Measurements from ENCODE around the gene CAMK2D. TPM values are rescaled to one million over a fixed set of nuclear protein-coding genes. Genes with fewer than 3 reads are reported as not detected.
A peak's percentile ranks its signal among the peaks of the same experiment; 100 is the strongest.

The CAMK2D gene
- total RNA-seq, 1 donor = 207 TPM

- TF ChIP-seq, protein P1, sequence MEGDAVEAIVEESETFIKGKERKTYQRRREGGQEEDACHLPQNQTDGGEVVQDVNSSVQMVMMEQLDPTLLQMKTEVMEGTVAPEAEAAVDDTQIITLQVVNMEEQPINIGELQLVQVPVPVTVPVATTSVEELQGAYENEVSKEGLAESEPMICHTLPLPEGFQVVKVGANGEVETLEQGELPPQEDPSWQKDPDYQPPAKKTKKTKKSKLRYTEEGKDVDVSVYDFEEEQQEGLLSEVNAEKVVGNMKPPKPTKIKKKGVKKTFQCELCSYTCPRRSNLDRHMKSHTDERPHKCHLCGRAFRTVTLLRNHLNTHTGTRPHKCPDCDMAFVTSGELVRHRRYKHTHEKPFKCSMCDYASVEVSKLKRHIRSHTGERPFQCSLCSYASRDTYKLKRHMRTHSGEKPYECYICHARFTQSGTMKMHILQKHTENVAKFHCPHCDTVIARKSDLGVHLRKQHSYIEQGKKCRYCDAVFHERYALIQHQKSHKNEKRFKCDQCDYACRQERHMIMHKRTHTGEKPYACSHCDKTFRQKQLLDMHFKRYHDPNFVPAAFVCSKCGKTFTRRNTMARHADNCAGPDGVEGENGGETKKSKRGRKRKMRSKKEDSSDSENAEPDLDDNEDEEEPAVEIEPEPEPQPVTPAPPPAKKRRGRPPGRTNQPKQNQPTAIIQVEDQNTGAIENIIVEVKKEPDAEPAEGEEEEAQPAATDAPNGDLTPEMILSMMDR (IDR thresholded peaks at IDR 0.05; ENCODE audit: extremely low read depth, low read depth, low read length) = no peak
- H4K20me1 ChIP-seq (ENCODE audit: insufficient read depth, low read length) = no peaks in the 10 kb centered on the region
- no peaks in the 10 kb centered on the region for H3K4me1 ChIP-seq (ENCODE audit: insufficient read depth, low read length)
- H3K4me3 ChIP-seq (ENCODE audit: insufficient read depth, low read length) = no peak overlapping the region
- no peaks in the 10 kb centered on the region for H3K27me3 ChIP-seq (ENCODE audit: insufficient read depth, low read length)
- H3K9me3 ChIP-seq (ENCODE audit: low read depth, low read length) = no peaks in the 10 kb centered on the region
- no peak overlapping the region for H3K4me2 ChIP-seq (ENCODE audit: insufficient read depth, low read length)
- DNase-seq (ENCODE audit: insufficient read length, low spot score, missing footprints) = no peak
- no peaks in the 10 kb centered on the region for H3K79me2 ChIP-seq (ENCODE audit: insufficient read depth, low read length)
- no peak overlapping the region for H3K27ac ChIP-seq (ENCODE audit: low read depth, low read length)
- peak overlapping the region; percentile 70 for H2AFZ ChIP-seq (ENCODE audit: low read length)
- no peaks in the 10 kb centered on the region for H3K36me3 ChIP-seq (ENCODE audit: insufficient read depth, low read length)
Observed at GRCh38 chr4:113404841-113405240, 356.7 kb downstream of the CAMK2D start.

DNA sequence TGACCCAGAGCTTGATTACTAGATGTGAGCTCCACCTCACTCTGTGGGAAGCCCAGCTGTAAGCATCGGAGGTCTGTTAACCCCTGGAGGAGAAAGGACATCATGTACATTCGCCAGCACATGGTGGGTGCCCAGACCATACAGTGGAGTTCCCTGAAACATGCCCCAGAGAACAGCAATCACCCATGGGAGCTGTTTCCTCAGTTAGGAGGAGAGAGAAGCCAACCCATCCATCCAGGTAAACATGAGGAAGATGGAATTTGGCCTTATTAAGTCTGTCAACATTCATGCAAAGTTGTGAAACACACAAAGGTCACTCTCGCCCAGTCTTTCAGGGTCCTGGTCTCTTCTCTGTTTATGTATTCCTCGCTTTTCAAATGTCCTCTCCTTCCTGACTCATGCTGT is 357.4 kb downstream of the CAMK2D start:
- H3K4me1 ChIP-seq (ENCODE audit: insufficient read depth, low read length) = no peaks in the 10 kb centered on the region
- no peaks in the 10 kb centered on the region for H3K9me3 ChIP-seq (ENCODE audit: low read depth, low read length)
- TF ChIP-seq, protein P1 (IDR thresholded peaks at IDR 0.05; ENCODE audit: extremely low read depth, low read depth, low read length) = no peak
- no peak overlapping the region for H2AFZ ChIP-seq (ENCODE audit: low read length)
- no peaks in the 10 kb centered on the region for H3K36me3 ChIP-seq (ENCODE audit: insufficient read depth, low read length)
- no peak overlapping the region for H3K4me2 ChIP-seq (ENCODE audit: insufficient read depth, low read length)
- H4K20me1 ChIP-seq (ENCODE audit: insufficient read depth, low read length) = no peaks in the 10 kb centered on the region
- H3K27me3 ChIP-seq (ENCODE audit: insufficient read depth, low read length) = no peaks in the 10 kb centered on the region
- H3K79me2 ChIP-seq (ENCODE audit: insufficient read depth, low read length) = no peaks in the 10 kb centered on the region
- no peak overlapping the region for H3K4me3 ChIP-seq (ENCODE audit: insufficient read depth, low read length)
- no peak for DNase-seq (ENCODE audit: insufficient read length, low spot score, missing footprints)
- no peak overlapping the region for H3K27ac ChIP-seq (ENCODE audit: low read depth, low read length)

Small RNA genes lying within 50 kb of the gene (small RNA-seq; reads per million reads assigned to genes)
- gene RN7SL184P (not detected), gene RNU1-138P (0.22 reads per million)

Other genes with a start within 250 kb of the CAMK2D start
- gene ARSJ, start 217.9 kb upstream of the CAMK2D start, total RNA-seq = 18.6 and 24.6 TPM in 2 replicates

Data from osteoblast (primary cell).